PC-3 (cell line): ENCODE measurements around the gene MPHOSPH8. TPM values are rescaled to one million over a fixed set of nuclear protein-coding genes. Genes with fewer than 3 reads are reported as not detected.
A peak's percentile ranks its signal among the peaks of the same experiment; 100 is the strongest.

Source experiments
- ATAC-seq: fragments of 200-7000 bp; cut with Tn5 transposase; 2 replicates; pipeline ENCODE4 v1.9.1; 2020; ENCODE audit warnings: mild to moderate bottlenecking, moderate library complexity
- BruUV-seq: library from RNA; stranded (reverse); fragments of 400-500 nt; replicated peaks from 2 replicates; lab custom pipeline; 2021; lab: Mats Ljungman, UMichigan
- CTCF ChIA-PET: fragments of 300-600 bp; sonication (Branson Sonifier 250); formaldehyde crosslinking; loops from one replicate; lab custom pipeline; 2022; ENCODE audit warnings: antibody characterized with exemption; lab: Charles Lee
- POLR2A ChIA-PET: fragments of 300-600 bp; sonication (Branson Sonifier 250); formaldehyde crosslinking; loops from one replicate; lab custom pipeline; 2022; ENCODE audit warnings: antibody characterized with exemption; ENCODE audit not compliant: unreplicated experiment; lab: Charles Lee
- DNase-seq: peaks from one replicate; pipeline ENCODE4 v3.0.0-alpha.2; 2015
- H2AFZ ChIP-seq: fragments of 300-600 bp; sonication (generic); 2 replicates; pipeline ENCODE4 v1.6.0; 2016; ENCODE audit warnings: antibody characterized with exemption, low read length
- H3F3A ChIP-seq: fragments of 300-600 bp; sonication (generic); one replicate; pipeline ENCODE4 v1.6.0; 2017; ENCODE audit warnings: antibody characterized with exemption, low read length, control low read depth, mild to moderate bottlenecking; ENCODE audit not compliant: unreplicated experiment
- H3K27ac ChIP-seq: fragments of 300-600 bp; sonication (generic); 2 replicates; pipeline ENCODE4 v1.5.1; 2016; ENCODE audit warnings: mild to moderate bottlenecking, low read length
- H3K27me3 ChIP-seq: fragments of 300-600 bp; sonication (generic); 2 replicates; pipeline ENCODE4 v1.6.1; 2016; ENCODE audit warnings: low read length, mixed read lengths
- H3K36me3 ChIP-seq: fragments of 300-600 bp; sonication (generic); 2 replicates; pipeline ENCODE4 v1.6.1; 2016; ENCODE audit warnings: low read depth, mixed run types, low read length, mixed read lengths
- H3K4me1 ChIP-seq: fragments of 300-600 bp; sonication (generic); 2 replicates; pipeline ENCODE4 v1.5.1; 2016; ENCODE audit warnings: low read length; ENCODE audit not compliant: insufficient read depth
- H3K4me2 ChIP-seq: fragments of 300-600 bp; sonication (generic); 2 replicates; pipeline ENCODE4 v1.6.0; 2016; ENCODE audit warnings: low read length
- H3K4me3 ChIP-seq: fragments of 300-600 bp; sonication (generic); 2 replicates; pipeline ENCODE4 v1.5.1; 2016; ENCODE audit warnings: mild to moderate bottlenecking, low read length, mixed read lengths
- H3K79me2 ChIP-seq: fragments of 300-600 bp; sonication (generic); 2 replicates; pipeline ENCODE4 v1.6.1; 2017; ENCODE audit warnings: low read length, mixed read lengths
- H3K9ac ChIP-seq: fragments of 300-600 bp; sonication (generic); 2 replicates; pipeline ENCODE4 v1.6.0; 2016; ENCODE audit warnings: mild to moderate bottlenecking, low read length
- H3K9me2 ChIP-seq: fragments of 300-600 bp; sonication (generic); replicated peaks from 2 replicates; pipeline ENCODE4 v1.6.1; 2016; ENCODE audit warnings: mixed run types, low read length, mixed read lengths
- H3K9me3 ChIP-seq: fragments of 300-600 bp; sonication (generic); 2 replicates; pipeline ENCODE4 v1.6.1; 2016; ENCODE audit warnings: low read length, mixed read lengths
- H4K20me1 ChIP-seq: fragments of 300-600 bp; sonication (generic); 2 replicates; pipeline ENCODE4 v1.6.1; 2016; ENCODE audit warnings: low read length, mixed read lengths
- CTCF ChIP-seq: fragments of 300-600 bp; sonication (generic); conservative IDR thresholded peaks from 2 replicates; pipeline ENCODE4 v1.5.1; 2017; ENCODE audit warnings: antibody characterized with exemption, low read depth, mild to moderate bottlenecking, low read length
- EZH2 ChIP-seq: fragments of 300-600 bp; sonication (generic); IDR thresholded peaks from one replicate; pipeline ENCODE4 v1.6.1; 2017; ENCODE audit warnings: antibody characterized with exemption, mild to moderate bottlenecking, low read length; ENCODE audit not compliant: unreplicated experiment
- EZH2phosphoT487 ChIP-seq: fragments of 300-600 bp; sonication (generic); IDR thresholded peaks from 2 replicates; pipeline ENCODE4 v1.6.1; 2018; ENCODE audit warnings: mild to moderate bottlenecking, antibody characterized with exemption, low read length, borderline replicate concordance
- intact Hi-C: fragments of 100-400 bp; cut with micrococcal nuclease; formaldehyde crosslinking; loops from 2 replicates; pipeline ENCODE4 v1.9.0; 2023
- total RNA-seq: library from RNA; depleted of rRNA; stranded (reverse); fragments of >200 nt; gene quantifications from 2 replicates; pipeline ENCODE4 v1.2.3, GENCODE V29; 2014; rRNA removed

MPHOSPH8 gene
- total RNA-seq, 1 experiment from 2014 or later = 13.3 TPM

GRCh38 chr13:19713186-19713965, 79.9 kb downstream of the MPHOSPH8 start:
- Histone ChIP-seq H3K27me3 (no peaks in the 10 kb centered on the region), H3K4me2 (no peak overlapping the region), H3K9me3 (no peaks in the 10 kb centered on the region), H2AFZ (no peak overlapping the region), H3K4me3 (no peak overlapping the region), H4K20me1 (0 out of 2 replicates have a peak, but pooled peaks cover 9% of the 10 kb centered on the region), H3K36me3 (peaks cover 23% of the 10 kb centered on the region; the same call in 1 of the 2 replicates), H3K9me2 (no peaks in the 10 kb centered on the region), H3K9ac (no peak overlapping the region), H3K79me2 (peaks cover 19% of the 10 kb centered on the region; the same call in 1 of the 2 replicates), H3K27ac (no peak overlapping the region), H3K4me1 (no peaks in the 10 kb centered on the region), H3F3A (no peaks in the 10 kb centered on the region)
- no TSS peak for BruUV-seq
- intact Hi-C loops = no loop called here
- DNase-seq (peak; percentile 46), ATAC-seq (no peak; the same call in 1 of the 2 replicates)
- CTCF ChIA-PET = no interaction called here
- POLR2A ChIA-PET = no interaction called here
- TF ChIP-seq EZH2phosphoT487 = no peak
- TF ChIP-seq EZH2 = no peak

GRCh38 chr13:19720039-19720438, 86.6 kb downstream of the MPHOSPH8 start:
- H3K4me1 ChIP-seq = no peaks in the 10 kb centered on the region
- no peaks in the 10 kb centered on the region for H3K9me2 ChIP-seq
- no peak overlapping the region for H2AFZ ChIP-seq
- DNase-seq (no peak), ATAC-seq (peak; percentile 33; the same call in 1 of the 2 replicates)
- TF ChIP-seq EZH2phosphoT487 = no peak
- TF ChIP-seq EZH2 = no peak
- TF ChIP-seq CTCF = no peak
- CTCF ChIA-PET = no interaction called here
- POLR2A ChIA-PET = no interaction called here
- H3K27me3 ChIP-seq = no peaks in the 10 kb centered on the region
- no peak overlapping the region for H3K4me3 ChIP-seq
- peaks cover 36% of the 10 kb centered on the region for H3K36me3 ChIP-seq
- intact Hi-C loops = no loop called here
- no peaks in the 10 kb centered on the region for H3F3A ChIP-seq
- peaks cover 33% of the 10 kb centered on the region for H3K79me2 ChIP-seq
- no peak overlapping the region for H3K27ac ChIP-seq
- H3K9me3 ChIP-seq = no peaks in the 10 kb centered on the region
- H3K9ac ChIP-seq = no peak overlapping the region
- peaks cover 9% of the 10 kb centered on the region; the same call in 1 of the 2 replicates for H4K20me1 ChIP-seq
- no TSS peak for BruUV-seq
- H3K4me2 ChIP-seq = no peak overlapping the region

Other genes starting within 250 kb of the MPHOSPH8 start
- not detected in 2 replicates for gene TPTE2, start 72.1 kb upstream of the MPHOSPH8 start, total RNA-seq
- 118 and 121 TPM in 2 replicates for gene PSPC1, start 149.3 kb downstream of the MPHOSPH8 start, total RNA-seq
- gene ZMYM5, start 230.0 kb downstream of the MPHOSPH8 start, total RNA-seq = 7.5 and 7.6 TPM in 2 replicates